SK-N-SH (cell line): Measurements from ENCODE around the gene TMEM14B. TPM values are rescaled to one million over a fixed set of nuclear protein-coding genes. Genes with fewer than 3 reads are reported as not detected.

Experiments
- CTCF ChIA-PET: fragments of 300-600, 350-600 bp; formaldehyde crosslinking; extraction: SDS; loops from one replicate; lab custom pipeline; 2021; lab: Yijun Ruan, JAX
- POLR2A ChIA-PET: fragments of 350-600 bp; sonication (Branson Sonifier 250); formaldehyde crosslinking; extraction: SDS; loops from one replicate; lab custom pipeline; 2020; ENCODE audit warnings: antibody characterized with exemption, inconsistent platforms; lab: Yijun Ruan, JAX
- DNase-seq: peaks from one replicate; pipeline ENCODE4 v3.0.0; 2012
- H2AFZ ChIP-seq: fragments of 200-600 bp; sonication (generic); 2 replicates; pipeline ENCODE4 v1.8.1; 2016; ENCODE audit warnings: antibody characterized with exemption, mild to moderate bottlenecking, low read depth
- H3F3A ChIP-seq: fragments of 200-600 bp; sonication (generic); replicated peaks from 2 replicates; pipeline ENCODE3; 2016; ENCODE audit warnings: antibody characterized with exemption, mild to moderate bottlenecking; ENCODE audit not compliant: insufficient read depth
- H3K27ac ChIP-seq, 2 experiments: fragments of 200-500 bp in 1 of 2; fragments of 200-600 bp in 1 of 2; sonication (Bioruptor generic) in 1 of 2; sonication (generic), shearing (Covaris generic) in 1 of 2; 2 replicates each; pipeline versions ENCODE4 v1.5.1 to v1.6.1; 2014 to 2016; ENCODE audit warnings: low read depth in 2 of 2, inconsistent platforms in 1 of 2, low read length in 1 of 2, mild to moderate bottlenecking in 1 of 2, mixed read lengths in 1 of 2
- H3K27me3 ChIP-seq: fragments of 200-600 bp; sonication (generic), shearing (Covaris generic); 2 replicates; pipeline ENCODE4 v1.6.1; 2016; ENCODE audit warnings: mixed run types; ENCODE audit not compliant: insufficient read depth
- H3K36me3 ChIP-seq, 2 experiments: fragments of 200-500 bp in 1 of 2; fragments of 200-600 bp in 1 of 2; sonication (Bioruptor generic) in 1 of 2; sonication (generic) in 1 of 2; replicated peaks in 1 of 2; 2 replicates each; pipeline versions ENCODE3 to v1.5.1; 2014 to 2016; ENCODE audit warnings: low read length in 1 of 2, mild to moderate bottlenecking in 1 of 2; ENCODE audit not compliant: insufficient read depth in 2 of 2, control insufficient read depth in 1 of 2
- H3K4me1 ChIP-seq, 2 experiments: fragments of 200-500 bp in 1 of 2; fragments of 200-600 bp in 1 of 2; sonication (Bioruptor generic) in 1 of 2; sonication (generic), shearing (Covaris generic) in 1 of 2; 2 replicates each; pipeline versions ENCODE4 v1.5.1 to v1.6.1; 2014 to 2016; ENCODE audit warnings: low read depth in 1 of 2, low read length in 1 of 2, mixed run types in 1 of 2; ENCODE audit not compliant: insufficient read depth in 2 of 2, control insufficient read depth in 1 of 2
- H3K4me2 ChIP-seq: fragments of 200-600 bp; sonication (generic), shearing (Covaris generic); 2 replicates; pipeline ENCODE4 v1.6.1; 2017; ENCODE audit warnings: mixed run types
- H3K4me3 ChIP-seq, 2 experiments: fragments of 200-500 bp in 1 of 2; fragments of 200-600 bp in 1 of 2; sonication (Bioruptor generic) in 1 of 2; sonication (generic), shearing (Covaris generic) in 1 of 2; 2 replicates each; pipeline versions ENCODE4 v1.5.1 to v1.8.1; 2014 to 2016; ENCODE audit warnings: low read depth in 2 of 2, inconsistent platforms in 1 of 2, low read length in 1 of 2, mild to moderate bottlenecking in 1 of 2, mixed read lengths in 1 of 2, moderate library complexity in 1 of 2
- H3K79me2 ChIP-seq: fragments of 200-600 bp; sonication (generic); 2 replicates; pipeline ENCODE4 v1.8.1; 2017; ENCODE audit warnings: mild to moderate bottlenecking; ENCODE audit not compliant: insufficient read depth
- H3K9ac ChIP-seq: fragments of 200-600 bp; sonication (generic); 2 replicates; pipeline ENCODE4 v1.6.1; 2017; ENCODE audit warnings: mixed run types
- H3K9me2 ChIP-seq: fragments of 200-600 bp; sonication (generic); 2 replicates; pipeline ENCODE4 v1.6.1; 2017; ENCODE audit warnings: mixed run types
- H3K9me3 ChIP-seq: fragments of 200-600 bp; sonication (generic); 2 replicates; pipeline ENCODE4 v1.6.1; 2017; ENCODE audit warnings: mixed run types, mild to moderate bottlenecking, moderate library complexity
- H4K20me1 ChIP-seq: fragments of 200-600 bp; sonication (generic); 2 replicates; pipeline ENCODE4 v1.6.1; 2017; ENCODE audit warnings: mild to moderate bottlenecking, mixed run types; ENCODE audit not compliant: insufficient read depth
- GATA2 ChIP-seq: sonication (generic); formaldehyde crosslinking; IDR thresholded peaks from 2 replicates; pipeline ENCODE4 v1.5.0; 2020; ENCODE audit warnings: mild to moderate bottlenecking, missing genetic modification reagents
- JUND ChIP-seq: IDR thresholded peaks from 2 replicates; pipeline ENCODE4 v1.4.0; 2012
- MEF2A ChIP-seq: IDR thresholded peaks from 2 replicates; pipeline ENCODE4 v1.4.0; 2012; ENCODE audit warnings: low read depth, borderline replicate concordance
- POLR2AphosphoS5 ChIP-seq: IDR thresholded peaks from 2 replicates; pipeline ENCODE4 v1.6.1; 2012; ENCODE audit warnings: low read depth, low read length
- RAD21 ChIP-seq: IDR thresholded peaks from 2 replicates; pipeline ENCODE4 v1.6.1; 2012; ENCODE audit warnings: mild to moderate bottlenecking, low read length
- RCOR1 ChIP-seq: fragments of 150-350 bp; IDR thresholded peaks from 2 replicates; pipeline ENCODE4 v1.6.1; 2017; ENCODE audit warnings: antibody characterized with exemption, low read length
- RFX5 ChIP-seq: IDR thresholded peaks from 2 replicates; pipeline ENCODE4 v1.6.1; 2012; ENCODE audit warnings: mild to moderate bottlenecking, improper control_type of control experiment, low read length
- RXRA ChIP-seq: IDR thresholded peaks from 2 replicates; pipeline ENCODE4 v1.4.0; 2012; ENCODE audit warnings: low read depth, mild to moderate bottlenecking, borderline replicate concordance
- SMC3 ChIP-seq: IDR thresholded peaks from 2 replicates; pipeline ENCODE4 v1.6.1; 2012; ENCODE audit warnings: low read depth, low read length, improper control_type of control experiment
- TCF12 ChIP-seq: IDR thresholded peaks from 2 replicates; pipeline ENCODE4 v1.4.0; 2012
- TEAD4 ChIP-seq: IDR thresholded peaks from 2 replicates; pipeline ENCODE4 v1.4.0; 2012; ENCODE audit warnings: mild to moderate bottlenecking, borderline replicate concordance; ENCODE audit not compliant: insufficient read depth
- USF1 ChIP-seq: IDR thresholded peaks from 2 replicates; pipeline ENCODE4 v1.4.0; 2012; ENCODE audit warnings: low read depth, borderline replicate concordance
- YY1 ChIP-seq: IDR thresholded peaks from 2 replicates; pipeline ENCODE4 v1.4.0; 2012; ENCODE audit warnings: low read depth, mild to moderate bottlenecking
- WGBS: methylation state at CpG from one replicate; pipeline ENCODE4 v1.1.6; 2017; ENCODE audit warnings: low lambda C conversion rate; 5-methylcytosine and 5-hydroxymethylcytosine counted together
- polyA plus RNA-seq, 3 experiments: library from polyadenylated mRNA; depleted of rRNA; stranded (reverse); fragments of >200 nt; gene quantifications; 2 replicates each; pipeline ENCODE4 v1.2.3, GENCODE V29; 2012
- TF ChIP-seq, protein P1 (sequence below): IDR thresholded peaks from 2 replicates; pipeline ENCODE4; 2012
- TF ChIP-seq, protein P2 (sequence below): fragments of 150-350 bp; IDR thresholded peaks from 2 replicates; pipeline ENCODE4 v1.6.1; 2017; ENCODE audit warnings: antibody characterized with exemption, low read length, low read depth, borderline replicate concordance
- TF ChIP-seq, protein P3 (sequence below): IDR thresholded peaks from 2 replicates; pipeline ENCODE4 v1.4.0; 2012; ENCODE audit warnings: low read depth

Gene TMEM14B
- polyA plus RNA-seq, 1 of the 3 experiments (the other 2 are of a cell fraction), result 93.6 TPM

DNA sequence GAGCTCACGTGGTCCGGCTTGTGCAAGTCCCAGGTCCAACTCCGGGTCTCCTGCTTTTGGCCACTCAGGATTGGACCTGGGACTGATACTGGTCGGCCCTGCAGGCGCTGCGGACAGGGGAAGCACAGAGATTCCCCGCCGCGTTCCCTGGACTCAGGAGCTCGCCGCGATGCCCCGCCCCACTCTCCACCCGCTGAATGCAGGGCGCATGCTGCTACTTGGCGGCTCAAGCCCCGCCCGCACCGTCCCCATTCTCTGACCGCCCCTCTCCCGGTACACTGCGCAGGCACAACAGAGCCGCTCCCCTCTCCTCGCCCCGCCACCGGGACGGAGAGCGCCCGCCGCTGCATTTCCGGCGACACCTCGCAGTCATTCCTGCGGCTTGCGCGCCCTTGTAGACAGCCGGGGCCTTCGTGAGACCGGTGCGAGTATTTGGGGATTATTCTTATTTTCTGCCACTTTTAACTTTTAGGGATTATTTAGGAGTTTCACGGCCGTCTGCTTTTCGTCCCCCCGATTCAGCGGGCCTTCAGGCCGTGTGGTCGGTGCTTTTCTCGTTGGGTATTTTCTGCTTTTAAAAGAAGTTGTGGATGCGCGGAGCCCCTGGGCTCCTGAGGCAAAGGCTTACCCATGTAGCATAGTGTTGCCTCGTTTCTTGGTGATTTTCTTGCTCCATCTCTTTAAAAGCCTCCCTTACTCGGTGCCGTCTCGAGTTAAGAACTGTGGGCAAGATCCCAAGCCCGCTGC is 24.6 kb upstream of the TMEM14B start, which contains the start of gene TMEM14C (continued):
- TF ChIP-seq, protein P1, sequence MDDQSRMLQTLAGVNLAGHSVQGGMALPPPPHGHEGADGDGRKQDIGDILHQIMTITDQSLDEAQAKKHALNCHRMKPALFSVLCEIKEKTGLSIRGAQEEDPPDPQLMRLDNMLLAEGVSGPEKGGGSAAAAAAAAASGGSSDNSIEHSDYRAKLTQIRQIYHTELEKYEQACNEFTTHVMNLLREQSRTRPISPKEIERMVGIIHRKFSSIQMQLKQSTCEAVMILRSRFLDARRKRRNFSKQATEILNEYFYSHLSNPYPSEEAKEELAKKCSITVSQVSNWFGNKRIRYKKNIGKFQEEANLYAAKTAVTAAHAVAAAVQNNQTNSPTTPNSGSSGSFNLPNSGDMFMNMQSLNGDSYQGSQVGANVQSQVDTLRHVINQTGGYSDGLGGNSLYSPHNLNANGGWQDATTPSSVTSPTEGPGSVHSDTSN, result peak; percentile 11; the same call in 1 of the 2 replicates
- peak; percentile 3; the same call in 1 of the 2 replicates for TF ChIP-seq TCF12
- TF ChIP-seq, protein P2, sequence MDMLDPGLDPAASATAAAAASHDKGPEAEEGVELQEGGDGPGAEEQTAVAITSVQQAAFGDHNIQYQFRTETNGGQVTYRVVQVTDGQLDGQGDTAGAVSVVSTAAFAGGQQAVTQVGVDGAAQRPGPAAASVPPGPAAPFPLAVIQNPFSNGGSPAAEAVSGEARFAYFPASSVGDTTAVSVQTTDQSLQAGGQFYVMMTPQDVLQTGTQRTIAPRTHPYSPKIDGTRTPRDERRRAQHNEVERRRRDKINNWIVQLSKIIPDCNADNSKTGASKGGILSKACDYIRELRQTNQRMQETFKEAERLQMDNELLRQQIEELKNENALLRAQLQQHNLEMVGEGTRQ, result 0 out of 2 replicates have a peak, but pooled peaks have one; percentile 52
- peak; percentile 8; the same call in 1 of the 2 replicates for TF ChIP-seq SMC3
- TF ChIP-seq, all 33 proteins: peak for 17

DNA sequence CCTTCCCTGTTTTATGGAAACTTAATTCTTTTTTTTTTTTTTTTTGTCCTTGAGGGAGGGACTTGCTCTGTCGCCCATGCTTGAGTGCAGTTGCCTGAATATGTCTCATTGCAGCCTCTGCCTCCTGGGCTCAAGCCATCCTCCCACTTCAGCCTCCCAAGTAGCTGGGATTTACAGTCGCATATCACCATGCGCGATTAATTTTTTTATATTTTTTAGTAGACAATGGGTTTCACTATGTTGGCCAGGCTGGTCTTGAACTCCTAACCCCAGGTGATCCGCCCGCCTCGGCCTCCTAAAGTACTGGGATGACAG is 24.1 kb upstream of the TMEM14B start:
- Histone ChIP-seq H3K9ac (peak overlapping the region; percentile 87), H2AFZ (peak overlapping the region; percentile 95), H3K27me3 (no peaks in the 10 kb centered on the region), H3K4me2 (peak overlapping the region; percentile 85), H3F3A (peaks cover 7% of the 10 kb centered on the region), H3K4me3 (peak overlapping the region; percentile 65 to 93), H4K20me1 (no peaks in the 10 kb centered on the region), H3K9me2 (no peaks in the 10 kb centered on the region), H3K79me2 (peaks cover 45% of the 10 kb centered on the region), H3K9me3 (no peaks in the 10 kb centered on the region), H3K27ac (peak overlapping the region; percentile 88 to 90), H3K4me1 (peaks cover 9 to 16% of the 10 kb centered on the region in 2 experiments; a peak in 2 of 4 replicates), H3K36me3 (peaks cover 8 to 10% of the 10 kb centered on the region in 2 experiments)
- ChIA-PET POLR2A (interaction anchor here (1.2 kb wide), 1 partner anchor 29 kb away, joined by 4 read pairs; the partner anchor contains the start of genes C6orf52 and PAK1IP1), CTCF (interaction anchor here (1.1 to 1.3 kb wide), 2 partner anchors 213 to 345 kb away, joined by 3 read pairs; no protein-coding TSS in a partner anchor)
- no peak for TF ChIP-seq YY1
- TF ChIP-seq, protein P2, result no peak
- no peak for TF ChIP-seq TEAD4
- TF ChIP-seq, protein P1, result no peak
- no peak for TF ChIP-seq USF1
- TF ChIP-seq MEF2A, result no peak
- no peak for TF ChIP-seq RCOR1
- no peak for TF ChIP-seq RAD21
- TF ChIP-seq POLR2AphosphoS5, result no peak
- TF ChIP-seq RXRA, result no peak
- no peak for TF ChIP-seq GATA2
- TF ChIP-seq JUND, result no peak
- TF ChIP-seq, protein P3, sequence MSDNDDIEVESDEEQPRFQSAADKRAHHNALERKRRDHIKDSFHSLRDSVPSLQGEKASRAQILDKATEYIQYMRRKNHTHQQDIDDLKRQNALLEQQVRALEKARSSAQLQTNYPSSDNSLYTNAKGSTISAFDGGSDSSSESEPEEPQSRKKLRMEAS, result no peak
- no peak for TF ChIP-seq RFX5
- no peak for DNase-seq
- 31% methylated on average over 7 of the region's 7 CpGs for WGBS
